Measurements from ENCODE around the gene CCDC150.
"Not testable (repeated sequence)": the region's sequence is repeated elsewhere in the genome, so short reads cannot be mapped to it uniquely, and the experiment has no call there.

Gene CCDC150

GRCh38 chr2:196638765-196639164 lies 750 bp upstream of the CCDC150 start:
- DNase-seq, result no peak

DNA sequence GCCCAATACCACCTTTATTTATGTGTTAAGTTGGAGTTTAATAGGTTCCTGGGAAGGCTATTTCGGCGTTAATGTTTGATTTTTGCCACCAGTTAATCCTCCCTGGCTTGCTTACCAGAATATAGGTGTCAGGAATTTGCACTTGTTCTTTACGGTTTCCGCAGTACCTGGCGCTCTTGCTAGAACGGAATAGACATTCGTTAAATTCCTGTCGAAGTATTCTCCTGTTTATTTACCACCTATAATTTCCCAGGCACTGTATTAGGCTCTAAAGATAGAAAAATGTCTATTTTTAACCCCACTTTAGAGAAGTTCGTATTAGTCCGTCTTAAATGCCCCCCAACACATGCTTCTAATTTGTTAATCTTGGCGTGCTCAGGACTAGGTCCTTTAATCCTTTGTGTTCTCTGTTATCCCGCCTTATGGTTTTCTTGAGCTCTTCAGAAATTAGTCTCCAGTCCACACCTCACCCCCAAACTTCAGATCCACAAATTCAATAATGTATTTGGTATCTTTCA lies 575 bp downstream of the CCDC150 start:
- no peak for DNase-seq

- no peak for DNase-seq
Observed at GRCh38 chr2:196649202-196649601, 9.7 kb downstream of the CCDC150 start.

DNA sequence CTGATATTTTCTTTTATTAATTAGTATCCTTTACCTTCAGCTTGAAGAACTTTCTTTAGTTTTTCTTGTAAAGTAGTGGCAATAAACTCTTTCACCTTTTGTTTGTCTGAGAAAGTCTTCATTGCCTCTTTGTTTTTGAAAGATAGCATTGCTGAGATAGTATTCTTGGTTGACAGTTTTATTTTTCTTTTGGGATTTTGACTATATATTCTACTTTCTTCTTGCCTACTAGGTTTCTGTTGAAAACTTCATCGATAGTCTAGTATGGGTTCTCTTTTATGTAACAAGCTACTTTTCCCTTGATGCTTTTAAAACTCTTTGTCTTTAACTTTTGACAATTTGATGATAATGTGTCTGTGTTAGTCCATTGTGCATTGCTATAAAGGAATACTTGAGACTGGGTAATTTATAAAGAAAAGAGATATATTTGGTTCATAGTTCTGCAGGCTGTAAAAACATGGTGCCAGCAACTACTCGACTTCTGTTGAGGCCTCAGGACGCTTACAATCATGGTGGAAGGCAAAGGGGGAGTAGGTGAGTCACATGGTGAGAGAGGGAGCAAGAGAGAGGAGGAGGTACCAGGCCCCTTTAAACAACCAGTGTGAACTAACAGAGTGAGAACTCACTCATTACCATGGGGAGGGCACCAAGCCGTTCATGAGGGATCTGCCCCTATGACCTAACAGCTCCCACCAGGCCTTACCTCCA lies 12.0 kb downstream of the CCDC150 start:
- no peak for DNase-seq

DNA sequence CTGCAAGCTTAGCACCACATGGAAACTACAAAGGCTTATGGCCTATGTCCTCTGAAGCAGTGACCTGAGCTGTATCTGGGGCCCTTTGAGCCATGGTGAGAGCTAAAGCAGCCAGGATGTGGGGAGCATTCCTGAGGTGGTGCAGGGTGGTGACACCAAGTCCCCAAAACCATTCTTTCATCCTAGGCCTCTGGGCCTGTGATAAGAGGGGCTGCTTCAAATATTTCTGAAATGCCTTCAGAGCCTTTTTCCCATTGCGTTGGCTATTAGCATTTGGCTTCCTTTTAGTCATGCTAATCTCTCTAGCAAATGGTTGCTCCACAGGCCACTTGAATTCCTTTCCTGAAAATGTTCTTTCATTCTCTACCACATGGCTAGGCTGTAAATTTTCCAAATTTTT lies 13.4 kb downstream of the CCDC150 start:
- no peak for DNase-seq

DNA sequence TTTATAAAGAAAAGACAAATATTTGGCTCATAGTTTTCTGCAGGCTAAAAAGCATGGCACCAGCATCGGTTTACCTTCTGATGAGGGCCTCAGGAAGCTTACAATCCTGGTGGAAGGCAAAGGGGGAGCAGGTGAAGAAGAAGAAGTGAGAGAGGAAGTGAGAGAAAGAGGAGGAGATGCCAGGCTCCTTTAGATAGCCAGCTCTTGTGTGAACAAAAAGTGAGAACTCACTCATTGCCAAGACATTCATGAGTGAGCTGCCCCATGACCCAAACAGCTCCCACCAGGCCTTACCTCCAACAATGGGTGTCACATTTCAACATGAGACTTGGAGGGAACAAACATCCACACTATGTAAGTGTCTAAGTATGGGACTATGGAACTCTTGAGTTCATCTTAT lies 14.3 kb downstream of the CCDC150 start:
- DNase-seq, result no peak

DNA sequence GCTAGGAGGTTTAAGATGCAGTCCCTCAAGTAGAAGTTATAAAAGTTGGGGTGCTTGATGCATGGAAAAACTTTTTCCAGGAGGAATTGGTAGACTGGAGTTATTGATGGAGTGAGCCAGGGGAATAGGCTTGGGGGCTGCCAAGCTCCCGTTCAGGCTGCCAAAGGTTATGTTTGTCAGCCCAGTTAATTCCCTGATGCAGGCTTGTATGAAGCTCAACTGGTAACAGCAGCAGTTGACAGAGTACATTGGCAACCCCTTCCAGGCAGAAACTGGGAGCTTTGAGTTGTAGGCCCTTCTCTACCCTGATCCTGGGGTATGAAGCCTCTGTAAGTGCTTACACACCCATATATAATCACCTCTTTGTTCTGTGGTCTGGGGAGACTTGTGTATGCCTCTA lies 16.2 kb downstream of the CCDC150 start:
- DNase-seq, result no peak

- no peak for DNase-seq
Observed at GRCh38 chr2:196657333-196657732, 17.8 kb downstream of the CCDC150 start.

- no peak for DNase-seq
Observed at GRCh38 chr2:196659844-196660243, 20.3 kb downstream of the CCDC150 start.

GRCh38 chr2:196660244-196660643 lies 20.7 kb downstream of the CCDC150 start:
- no peak for DNase-seq

- DNase-seq, result no peak
Observed at GRCh38 chr2:196670342-196670741, 30.8 kb downstream of the CCDC150 start.

- DNase-seq, result no peak
Observed at GRCh38 chr2:196675963-196676362, 36.4 kb downstream of the CCDC150 start.

GRCh38 chr2:196677404-196677803 lies 37.9 kb downstream of the CCDC150 start:
- no peak for DNase-seq

DNA sequence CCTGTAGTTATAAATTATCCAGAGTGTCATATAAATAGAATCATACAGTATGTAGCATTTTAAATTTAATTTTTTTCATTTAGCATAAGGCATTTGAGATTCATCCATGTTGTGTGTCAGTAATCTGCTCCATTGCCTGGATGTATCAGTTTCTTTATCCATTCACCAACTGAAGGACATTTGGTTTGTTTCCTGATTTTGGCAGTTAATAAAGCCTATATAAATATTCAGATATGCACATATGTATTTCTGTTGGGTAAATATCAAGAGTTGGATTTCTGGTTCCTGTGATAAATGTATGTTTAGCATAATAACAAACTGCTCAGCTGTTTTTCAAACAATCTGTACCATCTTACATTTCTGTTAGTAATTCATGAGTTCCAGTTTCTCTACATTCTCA lies 39.9 kb downstream of the CCDC150 start:
- no peak for DNase-seq

DNA sequence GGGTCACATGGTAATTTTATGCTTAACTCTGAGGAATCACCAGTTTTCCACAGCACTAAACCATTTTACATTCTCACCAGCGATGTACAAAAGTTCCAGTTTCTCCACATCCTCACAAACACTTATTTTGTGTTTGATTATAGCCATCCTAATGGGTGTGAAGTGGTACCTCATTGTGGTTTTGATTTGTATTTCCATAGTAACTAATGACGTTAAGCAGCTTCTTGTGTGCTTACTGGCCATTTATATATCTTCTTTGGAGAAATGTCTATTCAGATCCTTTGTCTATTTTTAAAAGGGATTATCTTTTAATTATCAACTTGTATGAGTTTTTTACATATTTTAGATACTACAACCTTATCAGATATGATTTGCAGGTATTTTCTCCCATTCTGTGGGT lies 42.0 kb downstream of the CCDC150 start:
- DNase-seq, result no peak

GRCh38 chr2:196685792-196686191 lies 46.3 kb downstream of the CCDC150 start:
- DNase-seq, result no peak

DNA sequence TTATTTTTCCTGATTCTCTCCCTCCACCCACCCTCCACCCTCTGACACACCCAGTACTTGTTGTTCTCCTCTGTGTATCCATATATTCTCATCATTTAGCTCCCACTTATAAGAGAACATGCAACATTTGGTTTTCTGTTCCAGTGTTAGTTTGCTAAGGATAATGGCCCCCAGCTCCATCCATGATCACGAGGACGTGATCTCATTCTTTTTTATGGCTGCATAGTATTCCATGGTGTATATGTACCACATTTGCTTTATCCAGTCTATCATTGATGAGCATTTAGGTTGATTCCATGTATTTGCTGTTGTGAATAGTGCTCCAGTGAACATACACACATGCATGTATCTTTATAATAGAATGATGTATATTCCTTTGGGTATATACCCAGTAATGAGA lies 47.2 kb downstream of the CCDC150 start:
- not testable (repeated sequence) for DNase-seq

- DNase-seq, result no peak
Observed at GRCh38 chr2:196696423-196697079, 57.0 kb downstream of the CCDC150 start.

DNA sequence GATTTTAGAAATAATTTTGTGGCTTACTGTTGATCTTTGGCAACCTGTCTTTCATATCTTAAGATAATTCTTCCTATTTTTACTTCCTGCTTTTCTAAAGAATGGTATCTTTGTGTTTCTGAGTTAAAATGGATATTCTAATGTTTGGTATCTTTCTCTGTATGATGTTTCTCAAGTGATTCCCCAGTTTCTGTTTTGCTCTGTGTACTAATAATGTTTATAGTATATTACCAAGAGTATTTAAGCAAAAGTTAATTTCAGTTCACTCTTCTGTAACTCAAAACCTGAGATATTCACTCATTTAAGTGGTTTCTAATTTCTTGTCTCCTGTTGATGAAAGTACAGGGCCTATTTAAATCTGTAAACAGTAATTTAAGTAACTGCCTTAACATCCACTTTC lies 58.3 kb downstream of the CCDC150 start:
- no peak for DNase-seq

GRCh38 chr2:196702641-196703040 lies 63.1 kb downstream of the CCDC150 start:
- DNase-seq, result no peak

- no peak for DNase-seq
Observed at GRCh38 chr2:196703695-196704094, 64.2 kb downstream of the CCDC150 start.

GRCh38 chr2:196710056-196710455 lies 70.5 kb downstream of the CCDC150 start:
- not testable (repeated sequence) for DNase-seq

DNA sequence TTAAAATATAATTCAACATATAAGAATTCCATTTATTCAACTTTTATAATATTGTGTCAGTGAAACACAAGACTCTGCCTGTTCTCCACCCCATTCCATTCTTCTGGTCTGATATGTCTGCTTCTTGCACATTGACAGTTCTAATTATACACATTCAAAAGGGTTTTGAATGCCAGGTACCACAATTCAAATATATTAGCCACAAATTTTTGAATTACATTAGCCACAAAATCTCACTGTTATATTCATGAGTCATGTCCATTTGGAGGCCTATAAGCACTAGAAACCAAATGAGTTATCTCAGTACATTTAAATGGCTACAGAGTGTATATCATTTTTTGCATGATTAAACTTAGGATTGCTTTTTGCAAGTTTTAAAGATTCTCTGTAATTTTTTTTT lies 72.1 kb downstream of the CCDC150 start:
- DNase-seq, result no peak

DNA sequence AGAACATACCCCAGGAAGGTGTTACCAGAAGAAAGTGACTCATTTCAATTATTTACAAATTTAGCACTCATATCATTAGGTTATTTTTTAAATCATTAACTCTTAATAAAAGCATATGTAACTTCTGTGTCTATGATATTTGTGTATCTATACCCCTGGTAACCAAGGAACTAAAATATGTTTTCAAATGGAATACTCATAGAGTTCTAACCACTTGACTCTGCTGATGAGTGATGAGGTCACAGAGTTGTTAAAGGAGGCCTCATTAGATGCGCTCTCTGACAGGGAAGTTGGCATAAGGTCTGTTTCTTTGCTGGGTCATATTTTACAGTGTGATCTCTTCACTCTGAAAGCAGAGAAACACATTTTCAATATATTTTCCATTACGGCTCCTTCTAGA lies 73.4 kb downstream of the CCDC150 start:
- DNase-seq, result no peak
